Activated B cell treated with CpG ODN at 0.5 μM for 24 hours (primary cell): ENCODE results near the gene ENTHD1. TPM values are rescaled to one million over a fixed set of nuclear protein-coding genes. Genes with fewer than 3 reads are reported as not detected.

ENCODE experiments used
- ATAC-seq: fragments of 200-7000 bp; cut with Tn5 transposase; one replicate; pipeline ENCODE4 v1.10.0; 2021; ENCODE audit warnings: low read depth, mild to moderate bottlenecking, moderate library complexity
- CTCF ChIA-PET: fragments of 350-600 bp; sonication (Branson Sonifier 250); formaldehyde crosslinking; loops from one replicate; lab custom pipeline; 2021; ENCODE audit warnings: antibody characterized with exemption; lab: Charles Lee
- POLR2A ChIA-PET: fragments of 350-600 bp; sonication (Branson Sonifier 250); formaldehyde crosslinking; loops from one replicate; lab custom pipeline; 2021; ENCODE audit warnings: antibody characterized with exemption; lab: Charles Lee
- DNase-seq: peaks from one replicate; pipeline ENCODE4 v3.0.0; 2022
- H3K27ac Mint-ChIP-seq: one replicate; pipeline ENCODE4 v1.8.0; 2020; ENCODE audit warnings: mixed read lengths
- H3K27me3 Mint-ChIP-seq: one replicate; pipeline ENCODE4 v1.8.0; 2021; ENCODE audit warnings: mixed read lengths
- H3K36me3 Mint-ChIP-seq: one replicate; pipeline ENCODE4 v1.8.0; 2021; ENCODE audit warnings: low read depth, mixed read lengths
- H3K4me1 Mint-ChIP-seq: one replicate; pipeline ENCODE4 v1.8.0; 2021; ENCODE audit warnings: mixed read lengths
- H3K4me3 Mint-ChIP-seq: one replicate; pipeline ENCODE4 v1.8.0; 2020; ENCODE audit warnings: mild to moderate bottlenecking, mixed read lengths
- H3K9me3 Mint-ChIP-seq: one replicate; pipeline ENCODE4 v1.8.0; 2020; ENCODE audit warnings: mixed read lengths
- CTCF ChIP-seq: fragments of 200-600 bp; IDR thresholded peaks from one replicate; pipeline ENCODE4 v1.8.0; 2022; ENCODE audit warnings: antibody characterized with exemption, mild to moderate bottlenecking
- intact Hi-C: fragments of 100-400 bp; cut with micrococcal nuclease; formaldehyde crosslinking; loops from one replicate; pipeline ENCODE4 v1.15.1; 2024
- total RNA-seq: library from RNA; stranded (reverse); gene quantifications from 2 replicates; pipeline ENCODE4 v1.2.3, GENCODE V29; 2022

ENTHD1 gene
- total RNA-seq, 1 donor from 2014 or later, result not detected

GRCh38 chr22:39731881-39732555 lies 161.5 kb downstream of the ENTHD1 start:
- TF ChIP-seq CTCF, result no peak
- no peaks in the 10 kb centered on the region for H3K9me3 Mint-ChIP-seq
- ATAC-seq (no peak), DNase-seq (no peak)
- no peak overlapping the region for H3K4me3 Mint-ChIP-seq
- no peaks in the 10 kb centered on the region for H3K36me3 Mint-ChIP-seq
- H3K27me3 Mint-ChIP-seq, result peaks cover 10% of the 10 kb centered on the region
- H3K27ac Mint-ChIP-seq, result no peak overlapping the region
- no peaks in the 10 kb centered on the region for H3K4me1 Mint-ChIP-seq
- ChIA-PET CTCF (no interaction called here), POLR2A (no interaction called here)
- intact Hi-C loops, result no loop called here

DNA sequence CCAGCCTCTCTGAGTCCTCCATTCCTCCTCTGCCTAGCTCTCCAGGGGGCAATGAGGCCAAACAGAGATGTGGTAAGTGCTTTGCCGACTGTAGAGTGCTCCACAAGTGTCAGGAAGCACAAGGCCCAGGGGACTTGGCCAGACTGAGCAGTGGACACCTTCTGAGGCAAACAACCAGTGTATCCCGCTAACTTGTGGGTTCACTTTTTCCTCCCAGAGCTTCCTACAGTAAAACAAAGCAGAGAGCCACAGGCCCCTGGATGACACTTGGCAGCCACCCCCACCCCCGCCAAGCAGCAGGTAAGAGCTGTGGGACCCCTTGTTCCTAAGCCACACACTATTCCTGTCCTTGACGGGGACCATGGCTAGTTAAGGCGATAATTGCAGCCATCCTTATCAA lies 162.1 kb downstream of the ENTHD1 start:
- CTCF ChIA-PET, result no interaction called here
- intact Hi-C loops, result no loop called here

GRCh38 chr22:39729141-39729934 lies 164.2 kb downstream of the ENTHD1 start:
- no peak for TF ChIP-seq CTCF
- CTCF ChIA-PET, result no interaction called here
- Mint-ChIP-seq H3K27me3 (peaks cover 5% of the 10 kb centered on the region), H3K4me3 (no peak overlapping the region), H3K9me3 (no peaks in the 10 kb centered on the region), H3K36me3 (no peaks in the 10 kb centered on the region), H3K27ac (no peak overlapping the region), H3K4me1 (no peaks in the 10 kb centered on the region)
- DNase-seq (no peak), ATAC-seq (no peak)
- POLR2A ChIA-PET, result no interaction called here
- intact Hi-C loops, result no loop called here

More for the DNA sequence above, 162.1 kb downstream of the ENTHD1 start:
- no peak for TF ChIP-seq CTCF
- H3K9me3 Mint-ChIP-seq, result no peaks in the 10 kb centered on the region
- no peaks in the 10 kb centered on the region for H3K4me1 Mint-ChIP-seq
- no peak overlapping the region for H3K4me3 Mint-ChIP-seq
- H3K36me3 Mint-ChIP-seq, result no peaks in the 10 kb centered on the region
- no peak for ATAC-seq
- peaks cover 11% of the 10 kb centered on the region for H3K27me3 Mint-ChIP-seq
- DNase-seq, result no peak
- H3K27ac Mint-ChIP-seq, result no peak overlapping the region
- POLR2A ChIA-PET, result no interaction called here

DNA sequence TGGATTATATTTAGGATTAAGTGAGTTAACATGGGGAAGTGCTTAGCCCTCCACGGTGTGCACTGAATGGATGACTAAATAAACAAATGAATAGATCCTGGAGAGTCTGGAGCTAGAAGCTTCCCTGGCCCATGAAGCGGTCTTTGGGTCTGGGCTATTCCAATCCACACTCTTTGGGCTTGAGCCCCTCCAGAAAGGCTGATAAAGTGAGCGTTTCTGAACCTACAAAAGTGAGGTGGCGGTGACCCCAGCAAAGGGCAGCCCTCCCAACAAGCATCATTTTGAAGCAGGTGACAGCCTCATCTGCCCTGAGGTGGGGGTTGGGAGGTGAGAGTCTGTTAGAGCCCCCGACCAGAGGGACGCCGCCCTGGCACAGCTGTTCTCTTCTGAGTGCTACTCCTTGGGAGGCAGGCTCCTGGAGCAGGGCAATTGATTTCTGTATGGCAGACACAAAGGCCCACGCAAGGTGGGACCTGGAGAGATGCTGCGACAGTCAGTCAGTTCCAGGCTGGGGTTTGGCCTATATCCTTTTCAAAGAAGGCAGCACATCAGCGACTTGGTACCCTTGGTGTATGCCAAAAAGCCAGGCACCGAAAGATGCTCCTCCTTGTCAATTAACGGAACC lies 165.2 kb downstream of the ENTHD1 start:
- Mint-ChIP-seq H3K4me3 (no peak overlapping the region), H3K27ac (no peak overlapping the region), H3K27me3 (peaks cover 5% of the 10 kb centered on the region), H3K36me3 (no peaks in the 10 kb centered on the region), H3K9me3 (no peaks in the 10 kb centered on the region), H3K4me1 (no peaks in the 10 kb centered on the region)
- intact Hi-C loops, result no loop called here
- no peak for TF ChIP-seq CTCF
- POLR2A ChIA-PET, result no interaction called here
- DNase-seq (no peak), ATAC-seq (no peak)
- CTCF ChIA-PET, result no interaction called here

- no peak for DNase-seq
- intact Hi-C loops, result no loop called here
- ChIA-PET CTCF (no interaction called here), POLR2A (no interaction called here)
- peaks cover 2% of the 10 kb centered on the region for H3K27me3 Mint-ChIP-seq
- no peaks in the 10 kb centered on the region for H3K9me3 Mint-ChIP-seq
- no peak for ATAC-seq
- no peaks in the 10 kb centered on the region for H3K36me3 Mint-ChIP-seq
- no peak for TF ChIP-seq CTCF
- H3K4me3 Mint-ChIP-seq, result no peak overlapping the region
- H3K4me1 Mint-ChIP-seq, result no peaks in the 10 kb centered on the region
- H3K27ac Mint-ChIP-seq, result no peak overlapping the region
These were observed 166.0 kb downstream of the ENTHD1 start for GRCh38 chr22:39727541-39727940.
